Loucy (cell line): ENCODE results near the gene FEM1B.
A peak's percentile ranks its signal among the peaks of the same experiment; 100 is the strongest.

Experiments
- H2AFZ ChIP-seq: fragments of 200-600 bp; sonication (generic); 2 replicates; pipeline ENCODE4 v1.6.0; 2016; ENCODE audit warnings: antibody characterized with exemption, mild to moderate bottlenecking, low read length, moderate library complexity
- H3F3A ChIP-seq: fragments of 200-600 bp; 2 replicates; pipeline ENCODE4 v1.6.0; 2016; ENCODE audit warnings: antibody characterized with exemption, low read depth, mild to moderate bottlenecking
- H3K27me3 ChIP-seq: fragments of 200-600 bp; sonication (generic); 2 replicates; pipeline ENCODE4 v1.6.1; 2014; ENCODE audit warnings: low read length, mild to moderate bottlenecking; ENCODE audit not compliant: insufficient read depth, poor library complexity, severe bottlenecking
- H3K36me3 ChIP-seq: fragments of 200-600 bp; sonication (generic); 2 replicates; pipeline ENCODE4 v1.6.1; 2016; ENCODE audit warnings: low read length; ENCODE audit not compliant: insufficient read depth
- H3K4me1 ChIP-seq: fragments of 200-600 bp; sonication (generic); 2 replicates; pipeline ENCODE4 v1.5.1; 2014; ENCODE audit warnings: low read length, mild to moderate bottlenecking; ENCODE audit not compliant: insufficient read depth, poor library complexity, severe bottlenecking
- H3K4me2 ChIP-seq: fragments of 200-600 bp; sonication (generic); 2 replicates; pipeline ENCODE4 v1.6.0; 2014; ENCODE audit warnings: antibody characterized with exemption, low read length, low read depth, mild to moderate bottlenecking; ENCODE audit not compliant: poor library complexity, severe bottlenecking
- H3K4me3 ChIP-seq: fragments of 200-600 bp; sonication (generic); 2 replicates; pipeline ENCODE4 v1.5.1; 2014; ENCODE audit warnings: low read length, mild to moderate bottlenecking, mixed read lengths; ENCODE audit not compliant: poor library complexity, severe bottlenecking
- H3K79me2 ChIP-seq: fragments of 200-600 bp; sonication (generic); 2 replicates; pipeline ENCODE4 v1.6.1; 2014; ENCODE audit warnings: low read length; ENCODE audit not compliant: insufficient read depth
- H3K9ac ChIP-seq: fragments of 200-600 bp; sonication (generic); 2 replicates; pipeline ENCODE4 v1.6.0; 2014; ENCODE audit warnings: mild to moderate bottlenecking, low read depth, low read length, moderate library complexity; ENCODE audit not compliant: poor library complexity, severe bottlenecking
- H3K9me2 ChIP-seq: fragments of 200-600 bp; sonication (generic); replicated peaks from 2 replicates; pipeline ENCODE4 v1.6.1; 2016; ENCODE audit warnings: low read depth, low read length, mixed read lengths
- H3K9me3 ChIP-seq: fragments of 200-600 bp; sonication (generic); 2 replicates; pipeline ENCODE4 v1.6.1; 2014; ENCODE audit warnings: mild to moderate bottlenecking, antibody characterized with exemption, low read length, low read depth; ENCODE audit not compliant: insufficient read depth
- H4K20me1 ChIP-seq: fragments of 200-600 bp; sonication (generic); 2 replicates; pipeline ENCODE4 v1.6.0; 2014; ENCODE audit warnings: antibody characterized with exemption, low read length, mild to moderate bottlenecking; ENCODE audit not compliant: insufficient read depth, poor library complexity, severe bottlenecking
- EZH2phosphoT487 ChIP-seq: fragments of 200-600 bp; IDR thresholded peaks from 2 replicates; pipeline ENCODE4 v1.6.1; 2018; ENCODE audit warnings: antibody characterized with exemption, mild to moderate bottlenecking, moderate library complexity, borderline replicate concordance
- TF ChIP-seq, protein P1 (sequence below): fragments of 200-600 bp; sonication (generic); conservative IDR thresholded peaks from 2 replicates; pipeline ENCODE4 v1.5.1; 2014; ENCODE audit warnings: mild to moderate bottlenecking, antibody characterized with exemption, low read length

The FEM1B gene

DNA sequence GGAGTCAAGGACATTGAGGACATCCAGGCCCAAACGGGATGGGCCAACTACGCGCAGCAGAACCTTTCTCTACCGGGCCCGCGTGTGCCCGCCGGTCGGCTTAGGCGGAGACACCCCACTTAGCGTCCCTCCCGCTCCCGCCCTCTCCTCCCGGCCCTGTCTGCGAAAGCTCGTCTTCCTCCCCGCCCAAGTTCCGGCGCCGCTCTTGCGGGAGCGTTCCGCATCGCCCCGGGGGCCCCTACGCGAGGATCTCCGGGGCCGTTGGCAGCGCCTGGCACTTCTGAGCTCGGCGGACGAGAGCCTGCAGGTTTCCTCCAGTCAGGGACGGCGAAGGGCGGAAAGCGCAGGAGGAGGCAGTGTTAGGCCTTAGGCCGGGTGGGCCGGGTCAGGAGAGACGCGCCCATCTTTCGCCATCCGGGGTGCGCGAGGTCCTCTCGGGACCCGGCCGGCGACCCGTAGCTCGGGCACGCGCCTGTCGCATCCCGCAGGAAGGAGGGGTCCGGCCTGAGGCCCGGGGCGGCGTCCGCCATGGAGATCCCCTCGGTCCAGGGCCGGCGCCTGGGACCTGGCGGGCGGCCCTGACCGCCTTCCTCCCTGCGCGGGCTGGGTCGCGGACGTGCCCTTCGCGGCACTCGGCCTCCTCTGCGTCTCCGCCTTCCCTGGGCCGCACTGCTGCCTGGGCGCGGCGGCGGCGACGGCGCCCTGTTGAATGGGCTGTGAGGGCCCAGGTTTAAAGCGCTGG lies at the start of gene FEM1B:
TSS of gene FEM1B (plus strand) at position 143 of the 742 bp plus-strand sequence. CDS start 673 bp downstream, outside the sequence.
- H3K4me1 ChIP-seq: peaks cover 46% of the 10 kb centered on the region

DNA sequence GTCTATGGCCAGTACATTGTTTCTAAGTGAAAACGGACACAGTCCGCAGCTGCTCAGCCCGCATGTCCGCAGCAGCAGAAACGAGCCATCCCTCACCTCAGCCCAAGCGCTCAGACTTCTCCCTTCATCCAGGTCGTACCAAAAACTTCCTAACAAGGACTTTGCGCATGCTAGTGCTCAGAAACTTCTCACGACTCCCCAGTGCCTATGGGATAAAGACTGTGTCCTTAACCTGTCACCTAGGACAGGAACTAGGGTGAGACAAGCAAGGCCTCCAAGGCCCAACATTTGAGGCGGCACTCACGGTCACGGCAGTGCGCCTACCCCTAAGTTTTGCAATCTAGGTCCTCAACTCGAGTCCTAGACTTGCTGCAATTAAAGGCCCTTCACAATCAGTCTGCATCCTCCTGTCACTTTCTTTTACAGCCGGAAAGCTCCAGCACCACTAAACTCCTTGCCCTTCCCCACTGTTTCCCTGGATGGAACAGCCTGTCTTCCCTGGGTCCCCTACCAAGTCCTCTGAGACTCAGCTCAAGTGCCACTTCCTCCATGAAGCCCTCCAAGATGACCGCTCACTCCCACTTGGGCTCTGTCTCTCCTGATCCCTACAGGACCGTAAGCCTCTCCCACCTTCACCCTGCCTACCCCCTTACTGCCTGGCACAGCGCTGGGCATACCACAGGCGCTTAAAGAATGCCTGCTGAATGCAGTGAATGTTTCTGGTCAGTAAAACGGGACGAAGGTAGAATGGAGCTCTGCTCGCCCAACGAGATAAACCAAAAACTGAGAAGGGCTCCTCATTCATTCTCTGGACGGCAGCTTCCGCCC lies 49.2 kb upstream of the FEM1B start:
- peak overlapping the region; percentile 87 for H3K4me3 ChIP-seq
- H2AFZ ChIP-seq: peak overlapping the region; percentile 86
- H3K9me3 ChIP-seq: no peaks in the 10 kb centered on the region
- H3K79me2 ChIP-seq: peaks cover 57% of the 10 kb centered on the region
- H3K27me3 ChIP-seq: no peaks in the 10 kb centered on the region
- H4K20me1 ChIP-seq: peaks cover 24% of the 10 kb centered on the region
- TF ChIP-seq, protein P1, sequence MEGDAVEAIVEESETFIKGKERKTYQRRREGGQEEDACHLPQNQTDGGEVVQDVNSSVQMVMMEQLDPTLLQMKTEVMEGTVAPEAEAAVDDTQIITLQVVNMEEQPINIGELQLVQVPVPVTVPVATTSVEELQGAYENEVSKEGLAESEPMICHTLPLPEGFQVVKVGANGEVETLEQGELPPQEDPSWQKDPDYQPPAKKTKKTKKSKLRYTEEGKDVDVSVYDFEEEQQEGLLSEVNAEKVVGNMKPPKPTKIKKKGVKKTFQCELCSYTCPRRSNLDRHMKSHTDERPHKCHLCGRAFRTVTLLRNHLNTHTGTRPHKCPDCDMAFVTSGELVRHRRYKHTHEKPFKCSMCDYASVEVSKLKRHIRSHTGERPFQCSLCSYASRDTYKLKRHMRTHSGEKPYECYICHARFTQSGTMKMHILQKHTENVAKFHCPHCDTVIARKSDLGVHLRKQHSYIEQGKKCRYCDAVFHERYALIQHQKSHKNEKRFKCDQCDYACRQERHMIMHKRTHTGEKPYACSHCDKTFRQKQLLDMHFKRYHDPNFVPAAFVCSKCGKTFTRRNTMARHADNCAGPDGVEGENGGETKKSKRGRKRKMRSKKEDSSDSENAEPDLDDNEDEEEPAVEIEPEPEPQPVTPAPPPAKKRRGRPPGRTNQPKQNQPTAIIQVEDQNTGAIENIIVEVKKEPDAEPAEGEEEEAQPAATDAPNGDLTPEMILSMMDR: no peak
- no peak for TF ChIP-seq EZH2phosphoT487
- H3K36me3 ChIP-seq: no peaks in the 10 kb centered on the region
- H3K9me2 ChIP-seq: no peaks in the 10 kb centered on the region
- H3K4me1 ChIP-seq: peaks cover 37% of the 10 kb centered on the region
- H3F3A ChIP-seq: peaks cover 8% of the 10 kb centered on the region
- peak overlapping the region; percentile 96 for H3K9ac ChIP-seq
- peak overlapping the region; percentile 90 for H3K4me2 ChIP-seq

More for the DNA sequence above, at the start of gene FEM1B:
- no peaks in the 10 kb centered on the region for H3K36me3 ChIP-seq
- TF ChIP-seq, protein P1: 0 out of 2 replicates have a peak, but pooled peaks have one; percentile 42
- TF ChIP-seq EZH2phosphoT487: no peak
- peak within 1 kb of the TSS; percentile 93 for H3K4me3 ChIP-seq
- H3K9me2 ChIP-seq: no peaks in the 10 kb centered on the region
- H3K9me3 ChIP-seq: no peaks in the 10 kb centered on the region
- H3K79me2 ChIP-seq: peaks cover 48% of the 10 kb centered on the region
- peak within 1 kb of the TSS; percentile 92 for H3K9ac ChIP-seq
- peak within 1 kb of the TSS; percentile 88 for H3K4me2 ChIP-seq
- H3F3A ChIP-seq: no peaks in the 10 kb centered on the region
- no peaks in the 10 kb centered on the region for H3K27me3 ChIP-seq
- peaks cover 44% of the 10 kb centered on the region for H4K20me1 ChIP-seq
- peak within 1 kb of the TSS; percentile 99 for H2AFZ ChIP-seq

DNA sequence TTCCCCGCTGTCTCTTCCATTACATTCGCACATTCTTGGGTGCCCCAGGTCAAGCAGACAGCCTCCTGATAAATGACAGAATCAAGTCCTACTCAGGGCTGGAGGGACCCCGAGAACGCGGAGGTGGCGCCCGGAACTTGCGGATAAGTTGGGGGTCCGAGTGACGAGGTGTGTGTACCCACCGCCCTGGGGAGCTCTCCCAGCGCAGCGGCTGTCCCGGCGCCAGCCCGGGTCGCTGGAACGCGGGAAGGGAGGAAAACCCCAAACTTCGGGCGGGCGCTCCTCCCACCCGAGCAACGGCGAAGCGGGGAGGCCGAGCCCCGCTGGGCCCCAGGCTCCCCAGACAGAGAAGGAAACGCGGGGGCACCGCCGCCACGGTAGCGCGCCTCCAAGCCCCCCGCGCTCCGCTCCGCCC lies 48.6 kb upstream of the FEM1B start:
- Histone ChIP-seq H3K36me3 (no peaks in the 10 kb centered on the region), H3K79me2 (peaks cover 51% of the 10 kb centered on the region), H3F3A (peaks cover 8% of the 10 kb centered on the region), H3K4me2 (peak overlapping the region; percentile 90), H3K9ac (peak overlapping the region; percentile 96), H2AFZ (peak overlapping the region; percentile 86), H3K27me3 (no peaks in the 10 kb centered on the region), H3K4me1 (peaks cover 33% of the 10 kb centered on the region), H3K9me2 (no peaks in the 10 kb centered on the region), H3K9me3 (no peaks in the 10 kb centered on the region), H4K20me1 (peaks cover 19% of the 10 kb centered on the region), H3K4me3 (peak overlapping the region; percentile 87)
- no peak for TF ChIP-seq EZH2phosphoT487
- TF ChIP-seq, protein P1: no peak
